CD4-positive, alpha-beta T cell treated with Interleukin-15 for 1 hour (primary cell): ENCODE data around the gene CUTA.
A peak's percentile ranks its signal among the peaks of the same experiment; 100 is the strongest.

Experiments used
- DNase-seq: peaks from one replicate; pipeline ENCODE4 v3.0.0-alpha.2; 2020

Gene CUTA

GRCh38 chr6:33438978-33439594, 21.2 kb upstream of the CUTA start:
- DNase-seq: no peak

- no peak for DNase-seq
Measured at GRCh38 chr6:33437666-33438065, 19.8 kb upstream of the CUTA start.

DNA sequence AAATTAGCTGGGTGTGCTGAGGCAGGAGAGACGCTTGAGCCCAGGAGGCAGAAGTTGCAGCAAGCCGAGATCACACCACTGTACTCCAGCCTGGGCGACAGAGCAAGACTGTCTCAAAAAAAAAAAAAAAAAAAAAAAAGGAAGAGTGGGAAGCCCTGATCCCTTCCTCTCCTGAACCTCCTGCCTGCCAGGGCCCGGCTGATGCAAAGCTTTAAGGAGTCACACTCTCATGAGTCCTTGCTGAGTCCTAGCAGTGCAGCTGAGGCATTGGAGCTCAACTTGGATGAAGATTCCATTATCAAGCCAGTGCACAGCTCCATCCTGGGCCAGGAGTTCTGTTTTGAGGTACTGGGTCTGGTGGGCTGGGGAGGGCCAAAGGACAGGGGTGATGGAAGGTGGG, 17.1 kb upstream of the CUTA start:
- DNase-seq: no peak

- DNase-seq: no peak
Measured at GRCh38 chr6:33433544-33434191, 15.8 kb upstream of the CUTA start.

- no peak for DNase-seq
Measured at GRCh38 chr6:33433001-33433543, 15.2 kb upstream of the CUTA start.

- DNase-seq: no peak
Measured at GRCh38 chr6:33432546-33432945, 14.6 kb upstream of the CUTA start.

- DNase-seq: peak; percentile 47
Measured at GRCh38 chr6:33431880-33432541, 14.1 kb upstream of the CUTA start.

DNA sequence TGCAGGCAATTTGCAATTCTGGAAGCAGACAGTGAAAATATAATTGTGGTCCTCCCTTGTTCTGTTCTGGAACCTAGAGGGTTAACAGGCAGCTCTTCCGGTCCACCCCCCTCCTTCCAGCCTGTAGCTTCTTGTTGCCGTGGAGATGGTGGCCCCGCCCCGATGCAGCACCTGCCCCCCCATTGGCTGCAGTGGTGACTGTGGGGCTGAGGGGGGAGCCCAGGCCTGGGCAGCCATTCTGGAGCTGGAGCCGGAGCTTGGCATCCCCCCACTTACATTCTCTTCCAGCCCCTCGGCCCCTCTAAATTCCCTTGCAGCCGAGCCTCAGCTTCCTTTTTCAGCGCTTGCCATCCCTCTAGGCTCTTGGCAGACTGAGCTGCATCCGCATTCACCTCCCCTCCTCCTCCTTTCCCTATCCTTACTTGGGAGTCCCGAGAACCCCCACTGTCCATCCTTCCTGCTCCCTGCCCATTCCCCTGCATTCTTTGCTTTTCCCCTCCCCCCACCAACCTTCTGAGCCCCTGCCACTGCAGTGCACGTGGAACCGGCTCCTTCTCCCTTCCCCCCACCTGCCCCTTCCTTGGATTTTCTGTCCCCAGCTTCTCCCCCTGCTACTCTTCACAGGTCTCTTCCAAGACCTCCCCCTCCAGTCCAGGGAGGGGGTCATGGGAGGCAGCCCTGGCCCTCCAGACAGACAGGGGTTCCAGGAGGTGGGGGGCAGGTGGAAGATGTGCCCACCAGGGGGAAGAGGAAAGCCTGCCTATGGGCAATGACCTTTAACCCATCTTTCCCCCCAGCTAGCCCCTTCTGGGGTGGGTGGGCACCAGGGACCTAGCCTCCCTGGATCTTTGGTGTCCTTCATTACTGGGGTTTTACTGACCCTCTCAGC, 13.3 kb upstream of the CUTA start:
- DNase-seq: peak; percentile 89

DNA sequence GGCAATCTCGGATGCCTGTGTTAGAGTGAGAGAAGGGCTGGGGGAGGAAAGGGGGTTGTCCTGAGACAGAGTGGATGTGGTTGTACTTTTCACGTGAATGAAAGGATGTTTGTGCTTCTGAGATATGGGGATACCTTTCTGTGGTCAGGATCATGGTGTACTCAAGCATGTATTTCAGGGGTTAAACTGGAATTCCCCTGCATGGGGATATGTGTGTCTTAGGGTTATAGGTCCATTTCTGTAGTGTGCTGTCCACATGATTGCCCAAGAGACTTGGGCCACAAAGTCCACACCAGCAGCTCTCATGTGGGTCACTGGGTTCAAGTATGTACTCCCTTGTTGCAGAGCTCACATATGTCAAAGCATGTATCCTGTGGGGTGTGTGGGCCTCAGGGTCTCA, 12.4 kb upstream of the CUTA start:
- no peak for DNase-seq

- no peak for DNase-seq
Measured at GRCh38 chr6:33429750-33430052, 11.8 kb upstream of the CUTA start.

DNA sequence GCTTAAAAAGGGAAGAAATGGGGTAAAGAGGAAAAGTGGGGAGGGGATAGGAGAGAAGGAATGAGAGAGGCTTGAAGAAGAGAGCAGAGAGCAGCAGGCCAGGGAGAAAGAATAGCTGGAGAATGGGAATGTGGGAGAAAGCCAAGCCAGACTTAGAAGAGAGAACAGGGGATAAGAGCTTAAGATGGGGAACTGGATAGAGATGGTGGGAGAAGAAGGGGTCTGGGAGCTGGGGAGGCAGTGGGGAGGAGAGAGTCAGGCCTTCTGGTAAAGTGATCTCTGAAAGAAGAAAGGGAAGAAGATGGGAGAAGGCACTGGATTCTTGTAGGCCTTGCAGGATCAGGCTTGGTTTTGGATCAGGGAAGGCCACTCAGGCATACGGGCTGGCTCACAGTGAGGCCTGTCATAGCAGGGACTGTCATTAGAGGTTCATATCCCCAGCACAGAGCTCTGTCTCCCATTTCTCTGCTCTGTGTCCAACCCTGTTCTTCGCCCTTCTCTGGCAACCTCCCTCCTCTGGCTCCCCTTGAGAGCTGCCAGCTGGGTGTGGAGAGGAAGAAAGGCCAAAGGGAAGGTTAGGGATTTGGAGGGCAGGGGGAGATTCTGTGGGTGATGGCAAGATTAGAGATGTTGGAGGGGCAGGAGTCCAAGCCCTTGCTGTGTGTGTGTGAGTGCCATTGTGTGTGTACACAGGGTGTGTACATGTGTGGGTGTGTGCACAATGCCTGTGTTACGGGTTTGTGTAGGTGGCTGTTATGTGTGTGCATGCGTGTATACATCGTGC, 11.3 kb upstream of the CUTA start:
- no peak for DNase-seq

- DNase-seq: no peak
Measured at GRCh38 chr6:33428224-33428965, 10.5 kb upstream of the CUTA start.

GRCh38 chr6:33427585-33428223, 9.8 kb upstream of the CUTA start:
- peak; percentile 69 for DNase-seq

DNA sequence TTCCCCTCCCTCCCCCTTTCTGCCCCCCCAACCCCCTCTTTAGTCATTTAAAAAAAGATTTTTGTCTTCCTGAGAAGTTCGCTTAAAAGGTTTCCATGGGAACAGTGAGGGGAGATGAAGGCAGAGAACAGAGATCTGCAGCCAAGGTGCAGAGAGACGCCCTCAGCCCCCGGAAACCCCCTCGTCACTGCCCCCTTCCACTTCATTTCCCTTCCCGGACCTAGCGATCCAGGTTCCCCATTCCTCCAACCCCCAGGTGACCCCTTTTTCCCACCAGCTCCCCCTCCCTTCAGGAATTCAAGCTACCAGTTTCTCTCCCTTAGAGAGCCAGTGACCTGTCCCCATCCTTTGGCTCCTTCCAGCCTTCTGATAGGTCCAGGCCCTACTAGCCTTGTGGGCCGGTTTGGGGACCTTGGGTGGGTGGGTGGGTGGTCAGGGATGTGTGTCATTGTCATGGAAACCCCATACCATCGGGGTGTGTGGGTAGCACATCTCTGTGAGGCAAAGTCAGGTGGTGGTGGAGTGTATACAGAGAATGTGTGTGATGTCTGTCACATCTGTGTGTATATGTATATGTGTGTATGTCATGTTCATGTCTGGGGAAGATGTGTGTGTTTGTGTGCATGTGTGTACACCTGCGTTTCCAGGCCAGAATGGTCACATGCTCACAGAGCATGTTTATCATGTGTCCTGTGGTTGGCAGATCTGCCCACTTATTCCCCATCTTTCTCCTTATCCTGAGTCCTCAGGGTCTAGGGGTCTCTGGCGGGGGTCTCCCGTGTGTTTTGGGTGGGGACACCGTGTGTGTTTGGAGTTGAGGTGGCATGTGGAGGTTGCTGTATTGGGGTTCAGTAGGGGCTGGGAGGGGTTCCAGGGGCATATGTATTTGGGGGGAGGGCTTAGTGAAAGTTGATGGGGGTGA, 8.9 kb upstream of the CUTA start:
- DNase-seq: peak; percentile 72

DNA sequence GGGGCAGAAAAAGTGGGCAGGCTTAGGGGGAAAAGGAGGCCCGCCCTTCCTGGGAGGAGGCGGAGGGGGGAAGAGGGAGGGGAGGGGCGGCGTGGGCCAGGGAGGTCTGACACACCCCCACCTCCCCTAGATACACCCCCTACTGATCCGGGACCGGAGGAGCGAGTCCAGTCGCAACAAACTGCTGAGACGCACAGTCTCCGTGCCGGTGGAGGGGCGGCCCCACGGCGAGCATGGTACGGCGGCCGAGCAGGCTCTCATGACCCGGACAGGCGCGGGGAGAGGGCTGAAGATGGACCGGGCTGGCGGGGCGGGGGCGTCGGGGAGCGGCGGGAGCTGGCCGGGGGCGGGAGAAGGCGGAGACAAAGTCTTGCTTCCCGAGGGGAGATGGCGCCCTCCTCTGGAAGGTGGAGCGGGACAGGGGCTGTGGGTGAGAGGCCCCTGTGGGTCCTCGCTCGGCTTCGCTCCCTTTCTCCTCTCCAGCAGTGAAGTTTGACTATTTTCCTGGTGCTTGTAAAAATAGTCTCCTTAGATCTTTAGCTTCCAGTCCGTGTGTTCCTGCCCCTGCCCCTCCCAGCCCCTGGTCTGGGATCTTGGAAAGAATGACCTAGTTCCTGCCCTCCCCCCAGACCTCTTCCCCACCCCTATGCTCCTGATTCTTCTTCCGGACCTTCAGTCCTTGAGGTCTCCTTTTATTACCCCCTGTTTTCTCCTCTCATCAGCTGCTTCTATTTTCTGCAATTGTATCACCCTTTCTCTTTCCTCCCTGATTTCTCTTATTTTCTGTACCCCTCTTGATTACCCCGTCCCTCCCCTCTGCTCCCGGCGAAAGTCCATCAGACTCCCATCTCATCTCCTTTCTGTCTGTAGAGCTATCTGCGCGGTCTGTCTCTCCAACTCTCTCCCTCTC, 8.0 kb upstream of the CUTA start:
- peak; percentile 90 for DNase-seq

GRCh38 chr6:33424855-33425667, 7.2 kb upstream of the CUTA start:
- DNase-seq: no peak

GRCh38 chr6:33423777-33424176, 5.9 kb upstream of the CUTA start:
- no peak for DNase-seq

- DNase-seq: no peak
Measured at GRCh38 chr6:33421344-33421643, 3.4 kb upstream of the CUTA start.
